ENCODE results near the gene BRICD5.

The BRICD5 gene

GRCh38 chr16:2243031-2243528, 32.4 kb upstream of the BRICD5 start:
- no peak for TF ChIP-seq ZFX (IDR thresholded peaks at IDR 0.05; ENCODE audit: borderline replicate concordance)
- peak; percentile 17; the same call in 1 of the 2 replicates for TF ChIP-seq CTCF (IDR thresholded peaks at IDR 0.05)
- no peak overlapping the region for H3K27ac ChIP-seq

GRCh38 chr16:2242598-2242997, 31.9 kb upstream of the BRICD5 start:
- TF ChIP-seq ZFX (IDR thresholded peaks at IDR 0.05; ENCODE audit: borderline replicate concordance): no peak
- no peak for TF ChIP-seq CTCF (IDR thresholded peaks at IDR 0.05)

GRCh38 chr16:2240331-2240730, 29.7 kb upstream of the BRICD5 start:
- peak overlapping the region; percentile 76 for H3K27ac ChIP-seq

More at GRCh38 chr16:2242598-2242997, 31.9 kb upstream of the BRICD5 start:
- H3K27ac ChIP-seq: no peak overlapping the region

GRCh38 chr16:2238838-2239675, 28.4 kb upstream of the BRICD5 start:
- peak overlapping the region; percentile 76 for H3K27ac ChIP-seq

GRCh38 chr16:2238150-2238837, 27.6 kb upstream of the BRICD5 start:
- peak overlapping the region; percentile 76 for H3K27ac ChIP-seq
- no peak for TF ChIP-seq CTCF (IDR thresholded peaks at IDR 0.05)
- no peak for TF ChIP-seq ZFX (IDR thresholded peaks at IDR 0.05; ENCODE audit: borderline replicate concordance)

More at GRCh38 chr16:2238838-2239675, 28.4 kb upstream of the BRICD5 start:
- no peak for TF ChIP-seq CTCF (IDR thresholded peaks at IDR 0.05)
- no peak for TF ChIP-seq ZFX (IDR thresholded peaks at IDR 0.05; ENCODE audit: borderline replicate concordance)

GRCh38 chr16:2237493-2238149, 27.0 kb upstream of the BRICD5 start:
- no peak for TF ChIP-seq CTCF (IDR thresholded peaks at IDR 0.05)
- TF ChIP-seq ZFX (IDR thresholded peaks at IDR 0.05; ENCODE audit: borderline replicate concordance): no peak
- H3K27ac ChIP-seq: peak overlapping the region; percentile 76

- H3K27ac ChIP-seq: peak overlapping the region; percentile 76
- TF ChIP-seq ZFX (IDR thresholded peaks at IDR 0.05; ENCODE audit: borderline replicate concordance) (no peak), CTCF (IDR thresholded peaks at IDR 0.05) (no peak)
Observed at GRCh38 chr16:2237102-2237482, 26.4 kb upstream of the BRICD5 start.
